Smooth muscle cell of trachea (primary cell): ENCODE measurements around the gene GNB2. TPM values are rescaled to one million over a fixed set of nuclear protein-coding genes. Genes with fewer than 3 reads are reported as not detected.

ENCODE experiments used
- total RNA-seq: library from RNA; depleted of rRNA; stranded (reverse); fragments of >200 nt; gene quantifications from 2 replicates; pipeline ENCODE4 v1.2.1, GENCODE V29; 2014

GNB2 gene
- 113 and 118 TPM in 2 replicates for total RNA-seq

GRCh38 chr7:100673302-100673941, at the start of gene GNB2:
Gene GNB2, plus strand, starts transcription at chr7:100673740. Its CDS starts 2,526 bp downstream, at chr7:100676266.

GRCh38 chr7:100641463-100641859, 32.1 kb upstream of the GNB2 start, which contains the start of gene TFR2:
Gene TFR2, minus strand, starts transcription at chr7:100641552. Its CDS starts 43 bp downstream, at chr7:100641509.

DNA sequence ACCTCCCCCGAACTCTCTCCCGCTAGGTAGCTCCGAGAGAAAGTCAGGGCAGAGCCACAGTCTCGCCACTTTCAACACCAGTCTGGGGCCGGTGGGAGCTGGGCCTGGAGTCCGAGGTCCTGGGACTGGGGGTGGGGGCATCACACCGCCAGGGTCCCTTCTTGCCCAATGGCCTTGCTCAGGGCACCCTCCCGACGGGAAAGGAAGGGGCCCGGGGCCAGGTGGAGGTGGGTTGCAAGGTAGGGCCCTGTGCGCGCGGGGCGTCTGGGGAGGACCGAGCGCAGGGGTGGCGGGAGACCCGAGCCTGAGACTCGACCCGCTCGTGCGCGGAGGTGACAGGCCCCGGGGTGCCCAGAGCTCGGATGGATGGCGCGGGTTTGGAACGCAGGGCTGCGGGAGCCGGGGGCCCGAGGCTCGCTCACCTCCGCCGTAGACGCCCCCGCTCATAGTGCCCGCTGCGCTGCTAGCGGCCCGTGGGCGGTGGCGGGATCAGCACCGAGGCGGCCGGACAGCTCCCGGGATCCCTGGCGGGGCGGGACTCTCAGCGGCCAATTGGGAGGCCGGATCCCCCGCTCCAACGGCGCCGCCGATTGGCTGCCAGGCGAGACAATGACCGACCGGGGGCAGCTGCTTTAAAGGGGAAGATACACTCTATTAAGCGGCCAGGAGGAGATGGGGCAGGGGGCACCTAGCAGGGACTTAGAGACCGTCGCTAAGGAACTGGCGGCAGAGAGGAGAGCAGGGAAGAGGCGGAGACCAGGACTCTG, 17.4 kb upstream of the GNB2 start, which contains the start of gene ACTL6B:
Gene ACTL6B, minus strand, starts transcription at position 541 of the 767 bp plus-strand sequence. Its CDS starts 94 bp downstream, at position 447.

DNA sequence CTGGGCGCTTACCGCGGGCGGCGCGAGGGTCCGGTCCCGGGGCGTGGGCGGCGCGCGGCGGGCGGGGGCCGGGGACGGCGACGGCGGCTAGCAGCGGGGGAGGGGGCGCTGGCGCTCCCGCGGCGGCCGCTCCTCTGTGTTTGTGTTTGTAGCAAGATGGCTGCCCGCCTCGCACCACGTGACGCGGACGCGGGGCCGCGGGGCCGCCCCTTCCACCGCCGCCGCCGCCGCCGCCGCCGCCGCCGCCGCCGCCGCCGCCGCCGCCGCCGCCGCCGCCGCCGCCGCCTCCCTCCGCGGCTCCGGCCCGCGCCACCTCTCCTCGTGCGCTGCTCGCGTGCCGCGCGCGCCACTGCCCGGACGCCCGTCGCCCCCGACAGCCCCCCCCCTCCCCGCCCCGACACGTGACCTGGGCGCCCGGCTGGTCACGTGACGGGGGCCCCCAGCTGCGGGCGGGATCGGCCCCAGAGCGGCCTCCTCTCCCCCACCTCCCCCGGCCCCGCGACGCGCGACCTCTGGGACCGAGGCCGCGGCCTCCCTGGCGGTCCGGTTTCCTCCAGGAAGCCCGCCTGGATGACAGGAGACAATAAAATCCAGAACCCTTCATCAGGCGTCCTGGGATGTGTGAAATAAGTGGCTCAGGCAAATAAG, 20.7 kb downstream of the GNB2 start, which contains the start of gene GIGYF1:
Gene GIGYF1, minus strand, starts transcription at position 153 of the 648 bp plus-strand sequence. CDS start 6,012 bp downstream, outside the sequence.

GRCh38 chr7:100705753-100706671, 32.5 kb downstream of the GNB2 start, which contains the start of gene POP7:
Gene POP7, plus strand, starts transcription at chr7:100706121. Its CDS starts 710 bp downstream, at chr7:100706831.

GRCh38 chr7:100720279-100720670, 46.7 kb downstream of the GNB2 start, which contains the start of gene EPO:
Gene EPO, plus strand, starts transcription at chr7:100720468. Its CDS starts 513 bp downstream, at chr7:100720981.

Other genes with a start within 250 kb of the GNB2 start
- gene ZCWPW1, start 245.0 kb upstream of the GNB2 start, total RNA-seq: 1.2 and 1.3 TPM in 2 replicates
- 31.6 and 38.2 TPM in 2 replicates for gene MEPCE, start 243.9 kb upstream of the GNB2 start, total RNA-seq
- 20.7 and 23.1 TPM in 2 replicates for gene PPP1R35, start 237.2 kb upstream of the GNB2 start, total RNA-seq
- 0.73 and 2.6 TPM in 2 replicates for gene SPACDR, start 209.5 kb upstream of the GNB2 start, total RNA-seq
- 24.9 and 35.6 TPM in 2 replicates for gene TSC22D4, start 194.5 kb upstream of the GNB2 start, total RNA-seq
- 1.3 and 3.5 TPM in 2 replicates for gene NYAP1, start 189.8 kb upstream of the GNB2 start, total RNA-seq
- gene AGFG2, start 134.5 kb upstream of the GNB2 start, total RNA-seq: 6.1 and 8.4 TPM in 2 replicates
- not detected in 2 replicates for gene SAP25, start 99.8 kb upstream of the GNB2 start, total RNA-seq
- gene LRCH4, start 87.6 kb upstream of the GNB2 start, total RNA-seq: 20.5 and 21.2 TPM in 2 replicates
- 0.15 and 0.33 TPM in 2 replicates for gene FBXO24, start 87.4 kb upstream of the GNB2 start, total RNA-seq
- gene PCOLCE, start 71.4 kb upstream of the GNB2 start, total RNA-seq: 179 and 311 TPM in 2 replicates
- 7.1 and 7.9 TPM in 2 replicates for gene MOSPD3, start 61.2 kb upstream of the GNB2 start, total RNA-seq
- gene TFR2, start 32.2 kb upstream of the GNB2 start, total RNA-seq: 0.33 TPM in 1 of 2 replicates, not detected in the other
- gene ACTL6B, start 17.3 kb upstream of the GNB2 start, total RNA-seq: not detected in 2 replicates
- gene GIGYF1, start 20.5 kb downstream of the GNB2 start, total RNA-seq: 20.4 and 23.5 TPM in 2 replicates
- 31.4 and 40.1 TPM in 2 replicates for gene POP7, start 32.4 kb downstream of the GNB2 start, total RNA-seq
- not detected in 2 replicates for gene EPO, start 46.7 kb downstream of the GNB2 start, total RNA-seq
- not detected in 2 replicates for gene ZAN, start 59.9 kb downstream of the GNB2 start, total RNA-seq
- gene EPHB4, start 153.8 kb downstream of the GNB2 start, total RNA-seq: 37.7 and 64.2 TPM in 2 replicates
- gene SLC12A9, start 179.0 kb downstream of the GNB2 start, total RNA-seq: 17.9 and 29.9 TPM in 2 replicates
- gene TRIP6, start 193.6 kb downstream of the GNB2 start, total RNA-seq: 102 and 103 TPM in 2 replicates
- gene SRRT, start 201.4 kb downstream of the GNB2 start, total RNA-seq: 40.3 and 54.1 TPM in 2 replicates
- gene UFSP1, start 216.0 kb downstream of the GNB2 start, total RNA-seq: 3.9 and 10.4 TPM in 2 replicates
- 2.2 TPM in 1 of 2 replicates, not detected in the other for gene ACHE, start 222.1 kb downstream of the GNB2 start, total RNA-seq